TTC549 (cell line): ENCODE measurements around the gene ATPAF2.
"Not testable (repeated sequence)": the region's sequence is repeated elsewhere in the genome, so short reads cannot be mapped to it uniquely, and the experiment has no call there.

Experiments
- FAIRE-seq: peaks from 2 replicates; lab custom pipeline; 2012; peaks lifted over from hg19 to GRCh38; lab: Jason Lieb, UNC

Gene ATPAF2

GRCh38 chr17:18009609-18010420, 29.2 kb downstream of the ATPAF2 start:
- no peak for FAIRE-seq

GRCh38 chr17:18008496-18009268, 30.3 kb downstream of the ATPAF2 start:
- no peak for FAIRE-seq

- FAIRE-seq = no peak
Measured at GRCh38 chr17:18006495-18007239, 32.3 kb downstream of the ATPAF2 start.

GRCh38 chr17:18005496-18005895, 33.5 kb downstream of the ATPAF2 start:
- FAIRE-seq = no peak

GRCh38 chr17:18004884-18005305, 34.1 kb downstream of the ATPAF2 start:
- FAIRE-seq = no peak

GRCh38 chr17:18004345-18004744, 34.6 kb downstream of the ATPAF2 start:
- no peak for FAIRE-seq

- FAIRE-seq = no peak
Measured at GRCh38 chr17:18002171-18002570, 36.8 kb downstream of the ATPAF2 start.

GRCh38 chr17:18000030-18000408, 38.9 kb downstream of the ATPAF2 start:
- FAIRE-seq = no peak

- no peak for FAIRE-seq
Measured at GRCh38 chr17:17999364-18000029, 39.5 kb downstream of the ATPAF2 start.

GRCh38 chr17:17998934-17999333, 40.0 kb downstream of the ATPAF2 start:
- no peak for FAIRE-seq

- FAIRE-seq = not testable (repeated sequence)
Measured at GRCh38 chr17:17995887-17996286, 43.1 kb downstream of the ATPAF2 start.

GRCh38 chr17:17994271-17995069, 44.5 kb downstream of the ATPAF2 start:
- no peak for FAIRE-seq

- FAIRE-seq = no peak
Measured at GRCh38 chr17:17993852-17994251, 45.1 kb downstream of the ATPAF2 start.

- FAIRE-seq = no peak
Measured at GRCh38 chr17:17993366-17993765, 45.6 kb downstream of the ATPAF2 start.

GRCh38 chr17:17990282-17990681, 48.7 kb downstream of the ATPAF2 start:
- no peak for FAIRE-seq

GRCh38 chr17:17989618-17990017, 49.4 kb downstream of the ATPAF2 start:
- FAIRE-seq = no peak

- FAIRE-seq = no peak
Measured at GRCh38 chr17:17989081-17989480, 49.9 kb downstream of the ATPAF2 start.

GRCh38 chr17:17988427-17988945, 50.5 kb downstream of the ATPAF2 start:
- no peak for FAIRE-seq

GRCh38 chr17:17987901-17988300, 51.1 kb downstream of the ATPAF2 start:
- no peak for FAIRE-seq

GRCh38 chr17:17987187-17987896, 51.6 kb downstream of the ATPAF2 start:
- no peak for FAIRE-seq

- FAIRE-seq = no peak
Measured at GRCh38 chr17:17985555-17985954, 53.4 kb downstream of the ATPAF2 start.
